Hepatocyte (in vitro differentiated cells): Measurements from ENCODE around the gene PTPN14. TPM values are rescaled to one million over a fixed set of nuclear protein-coding genes. Genes with fewer than 3 reads are reported as not detected.

Experiments used
- DNase-seq: peaks from one replicate; pipeline ENCODE4 v3.0.0-alpha.2; 2016; ENCODE audit warnings: low spot score
- H2AFZ ChIP-seq: fragments of 200-600 bp; sonication (generic); 2 replicates; pipeline ENCODE4 v1.6.0; 2016; ENCODE audit warnings: antibody characterized with exemption, mild to moderate bottlenecking
- H3K27ac ChIP-seq: fragments of 200-600 bp; sonication (generic); 2 replicates; pipeline ENCODE4 v1.5.1; 2016; ENCODE audit warnings: mild to moderate bottlenecking
- H3K27me3 ChIP-seq: fragments of 200-600 bp; sonication (generic); 2 replicates; pipeline ENCODE4 v1.6.1; 2016
- H3K36me3 ChIP-seq: fragments of 200-600 bp; sonication (generic); replicated peaks from 2 replicates; pipeline ENCODE4 v1.5.1; 2016; ENCODE audit warnings: low read depth; ENCODE audit not compliant: insufficient read depth
- H3K4me1 ChIP-seq: fragments of 200-600 bp; sonication (generic); 2 replicates; pipeline ENCODE4 v1.5.1; 2016; ENCODE audit warnings: mild to moderate bottlenecking, moderate library complexity; ENCODE audit not compliant: insufficient read depth
- H3K4me2 ChIP-seq: fragments of 200-600 bp; sonication (generic); 2 replicates; pipeline ENCODE4 v1.6.0; 2016
- H3K4me3 ChIP-seq: fragments of 200-600 bp; sonication (generic); 2 replicates; pipeline ENCODE4 v1.5.1; 2016; ENCODE audit warnings: mild to moderate bottlenecking
- H3K79me2 ChIP-seq: fragments of 200-600 bp; sonication (generic); 2 replicates; pipeline ENCODE4 v1.6.0; 2017; ENCODE audit warnings: mild to moderate bottlenecking
- H3K9me2 ChIP-seq: fragments of 200-600 bp; sonication (generic); replicated peaks from 2 replicates; pipeline ENCODE4 v1.6.0; 2017; ENCODE audit warnings: mild to moderate bottlenecking; ENCODE audit not compliant: insufficient read depth
- H3K9me3 ChIP-seq: fragments of 200-600 bp; sonication (generic); 2 replicates; pipeline ENCODE4 v1.5.1; 2016; ENCODE audit warnings: low read depth, mild to moderate bottlenecking
- H4K20me1 ChIP-seq: fragments of 200-600 bp; sonication (generic); 2 replicates; pipeline ENCODE4 v1.6.0; 2016; ENCODE audit warnings: mild to moderate bottlenecking; ENCODE audit not compliant: insufficient read depth, poor library complexity, severe bottlenecking
- EZH2 ChIP-seq: fragments of 200-600 bp; sonication (generic); IDR thresholded peaks from 2 replicates; pipeline ENCODE4 v1.6.1; 2016; ENCODE audit warnings: antibody characterized with exemption, mild to moderate bottlenecking, borderline replicate concordance
- EZH2phosphoT487 ChIP-seq: fragments of 200-600 bp; sonication (generic); IDR thresholded peaks from one replicate; pipeline ENCODE4 v1.6.1; 2018; ENCODE audit warnings: antibody characterized with exemption, mild to moderate bottlenecking, low read depth, moderate library complexity; ENCODE audit not compliant: unreplicated experiment, severe bottlenecking
- WGBS: methylation state at CpG from one replicate; pipeline ENCODE4 v1.1.6; 2016; ENCODE audit warnings: low lambda C conversion rate; ENCODE audit errors: missing lambda C conversion rate; 5-methylcytosine and 5-hydroxymethylcytosine counted together
- polyA plus RNA-seq: library from polyadenylated mRNA; unstranded; fragments of >200 nt; fragmentation: Nextera tagmentation; extraction: Ambion mirVana; gene quantifications from 2 replicates; pipeline ENCODE4 v1.2.1, GENCODE V29; 2016
- total RNA-seq: library from RNA; depleted of rRNA; stranded (reverse); fragments of >200 nt; gene quantifications from 2 replicates; pipeline ENCODE4 v1.2.3, GENCODE V29; 2014
- TF ChIP-seq, protein P1 (sequence below): fragments of 200-600 bp; sonication (generic); IDR thresholded peaks from 2 replicates; pipeline ENCODE4 v1.5.1; 2016; ENCODE audit warnings: antibody characterized with exemption, mild to moderate bottlenecking; ENCODE audit not compliant: poor library complexity

PTPN14 gene
- total and polyA plus RNA-seq, 2 experiments from 2014 or later, result 9.5 to 21.7 TPM

DNA sequence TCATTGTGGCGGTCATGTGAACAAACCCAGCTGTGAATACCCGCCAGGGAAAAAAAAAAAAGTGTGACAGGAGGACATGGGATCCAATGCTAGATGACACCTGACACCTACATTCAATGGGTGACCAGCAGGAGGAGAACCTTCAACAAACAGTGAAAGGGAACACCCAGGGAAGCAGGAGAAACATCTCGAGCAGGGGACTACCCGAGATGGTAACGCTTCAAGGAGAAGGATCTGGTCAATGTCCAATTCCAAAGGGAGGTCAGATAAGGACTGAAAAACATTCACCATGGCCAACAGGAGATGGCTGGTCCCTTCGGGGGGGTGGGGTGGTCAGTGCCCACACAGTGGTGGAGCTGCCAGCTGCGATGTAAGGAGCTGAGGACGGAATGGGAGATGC is 46.3 kb downstream of the PTPN14 start:
- H3K9me3 ChIP-seq, result no peaks in the 10 kb centered on the region
- DNase-seq, result peak; percentile 21
- H3K4me1 ChIP-seq, result peaks cover 7% of the 10 kb centered on the region
- no peak overlapping the region for H2AFZ ChIP-seq
- no peaks in the 10 kb centered on the region for H3K27me3 ChIP-seq
- 73% methylated on average over 8 of the region's 8 CpGs for WGBS
- no peaks in the 10 kb centered on the region for H3K36me3 ChIP-seq
- no peak overlapping the region for H3K4me2 ChIP-seq
- H3K9me2 ChIP-seq, result no peaks in the 10 kb centered on the region
- TF ChIP-seq EZH2, result no peak
- no peak overlapping the region for H3K4me3 ChIP-seq
- no peak overlapping the region for H3K27ac ChIP-seq
- H4K20me1 ChIP-seq, result no peaks in the 10 kb centered on the region
- peaks cover 84% of the 10 kb centered on the region for H3K79me2 ChIP-seq

DNA sequence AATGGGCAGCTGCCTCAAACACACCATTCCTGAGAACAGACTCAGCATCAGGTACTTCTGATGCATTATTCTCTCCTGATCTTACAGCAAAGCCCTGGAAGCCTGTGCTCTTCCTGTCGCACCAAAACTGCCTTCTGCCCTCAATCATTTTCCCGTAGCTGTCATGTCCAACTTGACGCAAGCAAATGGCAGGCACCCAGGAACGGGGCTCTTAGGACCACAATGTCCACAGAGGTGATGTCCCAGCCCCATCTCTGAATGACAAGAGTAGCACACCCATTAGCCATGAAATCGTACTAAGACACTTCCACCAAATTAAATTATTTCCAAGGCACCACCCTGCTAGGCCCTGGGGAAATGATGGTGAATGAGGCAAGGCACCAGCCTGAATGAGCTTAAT is 47.1 kb downstream of the PTPN14 start:
- no peak overlapping the region for H3K4me2 ChIP-seq
- no peaks in the 10 kb centered on the region for H3K36me3 ChIP-seq
- H3K4me1 ChIP-seq, result peaks cover 7% of the 10 kb centered on the region
- no peaks in the 10 kb centered on the region for H3K9me3 ChIP-seq
- no peak overlapping the region for H3K4me3 ChIP-seq
- H3K9me2 ChIP-seq, result no peaks in the 10 kb centered on the region
- H3K79me2 ChIP-seq, result peaks cover 86% of the 10 kb centered on the region
- no peak overlapping the region for H3K27ac ChIP-seq
- 96% methylated on average over 5 of the region's 5 CpGs for WGBS
- no peak for DNase-seq
- H4K20me1 ChIP-seq, result no peaks in the 10 kb centered on the region
- TF ChIP-seq EZH2, result no peak
- no peak for TF ChIP-seq EZH2phosphoT487
- TF ChIP-seq, protein P1, sequence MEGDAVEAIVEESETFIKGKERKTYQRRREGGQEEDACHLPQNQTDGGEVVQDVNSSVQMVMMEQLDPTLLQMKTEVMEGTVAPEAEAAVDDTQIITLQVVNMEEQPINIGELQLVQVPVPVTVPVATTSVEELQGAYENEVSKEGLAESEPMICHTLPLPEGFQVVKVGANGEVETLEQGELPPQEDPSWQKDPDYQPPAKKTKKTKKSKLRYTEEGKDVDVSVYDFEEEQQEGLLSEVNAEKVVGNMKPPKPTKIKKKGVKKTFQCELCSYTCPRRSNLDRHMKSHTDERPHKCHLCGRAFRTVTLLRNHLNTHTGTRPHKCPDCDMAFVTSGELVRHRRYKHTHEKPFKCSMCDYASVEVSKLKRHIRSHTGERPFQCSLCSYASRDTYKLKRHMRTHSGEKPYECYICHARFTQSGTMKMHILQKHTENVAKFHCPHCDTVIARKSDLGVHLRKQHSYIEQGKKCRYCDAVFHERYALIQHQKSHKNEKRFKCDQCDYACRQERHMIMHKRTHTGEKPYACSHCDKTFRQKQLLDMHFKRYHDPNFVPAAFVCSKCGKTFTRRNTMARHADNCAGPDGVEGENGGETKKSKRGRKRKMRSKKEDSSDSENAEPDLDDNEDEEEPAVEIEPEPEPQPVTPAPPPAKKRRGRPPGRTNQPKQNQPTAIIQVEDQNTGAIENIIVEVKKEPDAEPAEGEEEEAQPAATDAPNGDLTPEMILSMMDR, result no peak
- no peak overlapping the region for H2AFZ ChIP-seq
- no peaks in the 10 kb centered on the region for H3K27me3 ChIP-seq

DNA sequence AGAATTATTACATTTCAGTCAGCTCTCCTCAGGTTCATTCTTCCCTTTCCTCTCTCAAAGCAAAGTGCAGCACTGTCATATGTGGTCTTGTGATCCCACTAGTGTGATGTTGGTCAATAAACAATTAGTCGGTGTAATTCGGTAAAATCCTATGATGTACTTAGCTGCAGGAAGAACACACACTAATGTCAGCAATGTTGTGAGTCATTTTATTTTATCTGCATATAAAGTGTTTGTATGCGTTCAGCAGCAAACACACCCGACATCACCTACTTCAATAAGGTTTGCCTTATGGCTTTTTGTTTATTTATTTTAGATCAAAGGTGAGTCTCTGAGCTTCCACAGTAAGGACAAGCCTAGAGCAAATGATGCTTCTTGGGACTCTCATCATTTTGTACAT is 47.8 kb downstream of the PTPN14 start:
- no peak overlapping the region for H2AFZ ChIP-seq
- no peaks in the 10 kb centered on the region for H3K27me3 ChIP-seq
- H3K9me3 ChIP-seq, result no peaks in the 10 kb centered on the region
- no peaks in the 10 kb centered on the region for H3K36me3 ChIP-seq
- no peak overlapping the region for H3K27ac ChIP-seq
- peaks cover 7% of the 10 kb centered on the region for H3K4me1 ChIP-seq
- DNase-seq, result no peak
- TF ChIP-seq, protein P1, result no peak
- TF ChIP-seq EZH2phosphoT487 (no peak), EZH2 (no peak)
- H3K79me2 ChIP-seq, result peaks cover 87% of the 10 kb centered on the region
- H3K9me2 ChIP-seq, result no peaks in the 10 kb centered on the region
- H3K4me3 ChIP-seq, result no peak overlapping the region
- no peaks in the 10 kb centered on the region for H4K20me1 ChIP-seq
- 47% methylated on average over 4 of the region's 4 CpGs for WGBS
- H3K4me2 ChIP-seq, result no peak overlapping the region

DNA sequence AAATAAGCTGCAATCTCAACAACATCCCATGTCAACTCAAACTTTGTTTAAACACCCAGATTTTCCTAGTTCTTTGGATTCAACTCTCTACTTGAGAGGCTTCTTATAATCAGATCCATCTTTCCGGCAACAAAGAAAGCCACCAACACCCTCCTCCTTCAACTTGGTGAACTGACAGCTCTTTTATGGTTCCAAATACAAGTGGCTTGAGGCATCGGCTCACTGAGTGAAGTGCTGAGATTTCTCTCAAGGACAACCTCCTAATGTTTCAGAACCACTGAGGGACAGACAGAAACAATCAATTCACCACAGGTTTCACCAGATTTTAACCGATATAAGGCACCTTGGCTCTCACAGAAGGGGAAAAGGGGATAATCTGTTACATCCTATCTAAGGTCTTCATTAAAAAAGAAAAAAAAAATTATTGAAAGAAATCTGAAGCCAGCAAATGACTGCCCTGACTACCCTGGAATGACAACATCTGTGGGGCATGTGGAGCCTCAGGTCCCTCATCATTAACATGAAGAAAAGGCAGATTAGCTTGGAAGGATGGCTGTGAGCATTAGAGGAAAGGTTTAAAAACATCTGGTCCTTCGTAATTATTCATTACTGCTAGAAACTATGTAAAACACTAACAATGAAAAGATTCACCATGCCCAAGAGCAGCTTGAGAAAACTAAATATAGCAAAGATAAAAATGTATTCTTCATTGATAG is 50.9 kb downstream of the PTPN14 start:
- H2AFZ ChIP-seq, result no peak overlapping the region
- H3K4me1 ChIP-seq, result no peaks in the 10 kb centered on the region
- 62% methylated on average over 4 of the region's 4 CpGs for WGBS
- H3K27me3 ChIP-seq, result no peaks in the 10 kb centered on the region
- no peaks in the 10 kb centered on the region for H3K9me2 ChIP-seq
- H3K27ac ChIP-seq, result no peak overlapping the region
- H3K79me2 ChIP-seq, result peaks cover 94% of the 10 kb centered on the region
- no peaks in the 10 kb centered on the region for H3K36me3 ChIP-seq
- no peak overlapping the region for H3K4me3 ChIP-seq
- TF ChIP-seq EZH2 (no peak), EZH2phosphoT487 (no peak)
- TF ChIP-seq, protein P1, result no peak
- H4K20me1 ChIP-seq, result no peaks in the 10 kb centered on the region
- DNase-seq, result no peak
- H3K9me3 ChIP-seq, result no peaks in the 10 kb centered on the region
- H3K4me2 ChIP-seq, result no peak overlapping the region
